SJSA1 (cell line): ENCODE measurements around the gene PPM1J. TPM values are rescaled to one million over a fixed set of nuclear protein-coding genes. Genes with fewer than 3 reads are reported as not detected.
"Not testable (repeated sequence)": the region's sequence is repeated elsewhere in the genome, so short reads cannot be mapped to it uniquely, and the experiment has no call there.

ENCODE experiments used
- DNase-seq, 2 experiments: peaks; one replicate each; pipeline ENCODE4 v3.0.0-alpha.2; 2015 to 2020; ENCODE audit warnings: low spot score in 2 of 2, low read depth in 1 of 2
- H3K27ac ChIP-seq: fragments of 250-450 bp; sonication (Bioruptor Pico); 2 replicates; pipeline ENCODE4 v1.5.1; 2020; ENCODE audit warnings: mild to moderate bottlenecking, moderate library complexity
- H3K27me3 ChIP-seq: fragments of 250-450 bp; sonication (Bioruptor Pico); replicated peaks from 2 replicates; pipeline ENCODE4 v1.5.1; 2020; ENCODE audit warnings: mild to moderate bottlenecking, moderate library complexity
- H3K36me3 ChIP-seq: fragments of 250-450 bp; sonication (Bioruptor Pico); 2 replicates; pipeline ENCODE4 v1.5.1; 2020; ENCODE audit warnings: mild to moderate bottlenecking
- H3K4me1 ChIP-seq: fragments of 250-450 bp; sonication (Bioruptor Pico); replicated peaks from 2 replicates; pipeline ENCODE4 v1.6.1; 2021; ENCODE audit warnings: mild to moderate bottlenecking
- H3K4me3 ChIP-seq: fragments of 250-450 bp; sonication (Bioruptor Pico); 2 replicates; pipeline ENCODE4 v1.5.1; 2020; ENCODE audit warnings: mild to moderate bottlenecking
- H3K9me3 ChIP-seq: fragments of 250-450 bp; sonication (Bioruptor Pico); replicated peaks from 2 replicates; pipeline ENCODE4 v1.5.1; 2020; ENCODE audit warnings: mild to moderate bottlenecking
- total RNA-seq: library from RNA; depleted of rRNA; stranded (reverse); fragments of >200 nt; shearing (Covaris generic); gene quantifications from 2 replicates; pipeline ENCODE4 v1.2.3, GENCODE V29; 2014

The PPM1J gene
- total RNA-seq, 1 experiment from 2014 or later, result not detected

DNA sequence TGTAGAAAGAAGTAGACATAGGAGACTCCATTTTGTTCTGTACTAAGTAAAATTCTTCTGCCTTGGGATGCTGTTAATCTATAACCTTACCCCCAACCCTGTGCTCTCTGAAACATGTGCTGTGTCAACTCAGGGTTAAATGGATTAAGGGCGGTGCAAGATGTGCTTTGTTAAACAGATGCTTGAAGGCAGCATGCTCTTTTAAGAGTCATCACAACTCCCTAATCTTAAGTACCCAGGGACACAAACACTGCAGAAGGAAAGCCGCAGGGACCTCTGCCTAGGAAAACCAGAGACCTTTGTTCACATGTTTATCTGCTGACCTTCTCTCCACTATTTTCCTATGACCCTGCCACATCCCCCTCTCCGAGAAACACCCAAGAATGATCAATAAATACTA, 13.9 kb upstream of the PPM1J start:
- H3K36me3 ChIP-seq, H3K27ac ChIP-seq, DNase-seq, H3K4me1 ChIP-seq, H3K27me3 ChIP-seq, H3K4me3 ChIP-seq, H3K9me3 ChIP-seq: not testable (repeated sequence)

DNA sequence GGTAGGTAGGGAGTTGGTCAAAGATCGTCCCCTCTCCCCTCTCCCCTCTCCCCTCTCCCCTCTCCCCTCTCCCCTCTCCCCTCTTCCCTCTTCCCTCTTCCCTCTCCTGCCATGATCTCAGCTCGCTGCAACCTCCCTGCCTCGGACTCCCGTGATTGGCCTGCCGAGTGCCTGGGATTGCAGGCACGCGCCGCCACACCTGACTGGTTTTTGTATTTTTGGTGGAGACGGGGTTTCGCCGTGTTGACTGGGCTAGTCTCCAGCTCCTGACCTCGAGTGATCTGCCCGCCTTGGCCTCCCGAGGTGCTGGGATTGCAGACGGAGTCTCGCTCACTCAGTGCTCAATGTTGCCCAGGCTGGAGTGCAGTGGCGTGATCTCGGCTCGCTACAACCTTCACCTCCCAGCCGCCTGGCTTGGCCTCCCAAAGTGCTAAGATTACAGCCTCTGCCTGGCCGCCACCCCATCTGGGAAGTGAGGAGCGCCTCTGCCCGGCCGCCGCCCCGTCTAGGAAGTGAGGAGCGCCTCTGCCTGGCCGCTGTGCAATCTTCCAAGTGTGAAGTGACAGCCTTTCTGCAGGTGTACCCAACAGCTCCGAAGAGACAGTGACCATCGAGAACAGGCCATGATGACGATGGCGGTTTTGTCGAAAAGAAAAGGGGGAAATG, 13.3 kb upstream of the PPM1J start:
- not testable (repeated sequence) for H3K4me1 ChIP-seq, H3K27ac ChIP-seq, H3K36me3 ChIP-seq, DNase-seq, H3K27me3 ChIP-seq, H3K4me3 ChIP-seq, H3K9me3 ChIP-seq

DNA sequence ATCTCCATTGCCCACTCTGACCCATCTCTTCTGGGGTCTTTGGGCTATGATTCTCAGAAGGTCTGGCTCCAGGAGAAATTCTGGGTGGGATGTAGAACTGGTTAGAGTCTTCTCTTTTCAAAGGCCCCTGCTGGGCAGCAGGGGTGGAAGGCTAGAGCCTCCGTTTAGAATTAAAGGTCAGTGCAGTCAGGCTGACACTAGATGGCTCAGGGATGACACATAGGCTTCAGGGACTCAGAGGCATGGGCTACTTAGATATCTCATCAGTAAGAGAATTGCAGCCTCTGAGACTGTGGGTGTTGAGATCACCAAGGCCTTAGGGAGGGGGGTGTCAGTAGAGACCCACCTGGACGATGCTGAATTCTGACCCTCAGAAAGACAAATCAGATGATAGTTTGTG, 12.6 kb upstream of the PPM1J start:
- no peaks in the 10 kb centered on the region for H3K36me3 ChIP-seq
- no peak overlapping the region for H3K4me3 ChIP-seq
- no peaks in the 10 kb centered on the region for H3K4me1 ChIP-seq
- no peaks in the 10 kb centered on the region for H3K9me3 ChIP-seq
- H3K27ac ChIP-seq, result no peak overlapping the region
- DNase-seq, result no peak
- no peaks in the 10 kb centered on the region for H3K27me3 ChIP-seq

DNA sequence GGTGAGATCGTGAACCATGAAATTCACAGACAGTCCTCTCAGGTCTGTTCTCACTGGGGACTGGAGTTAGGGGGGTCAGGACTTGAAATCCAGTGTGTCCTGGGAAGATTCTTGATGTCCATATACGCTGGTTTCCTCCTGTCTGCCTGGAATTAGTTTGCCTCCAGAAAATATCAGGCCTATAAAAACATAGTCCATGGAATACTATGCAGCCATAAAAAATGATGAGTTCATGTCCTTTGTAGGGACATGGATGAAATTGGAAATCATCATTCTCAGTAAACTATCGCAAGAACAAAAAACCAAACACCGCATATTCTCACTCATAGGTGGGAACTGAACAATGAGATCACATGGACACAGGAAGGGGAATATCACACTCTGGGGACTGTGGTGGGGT, 9.1 kb upstream of the PPM1J start:
- not testable (repeated sequence) for H3K36me3 ChIP-seq, H3K9me3 ChIP-seq, H3K4me3 ChIP-seq, H3K27ac ChIP-seq, DNase-seq, H3K27me3 ChIP-seq, H3K4me1 ChIP-seq

DNA sequence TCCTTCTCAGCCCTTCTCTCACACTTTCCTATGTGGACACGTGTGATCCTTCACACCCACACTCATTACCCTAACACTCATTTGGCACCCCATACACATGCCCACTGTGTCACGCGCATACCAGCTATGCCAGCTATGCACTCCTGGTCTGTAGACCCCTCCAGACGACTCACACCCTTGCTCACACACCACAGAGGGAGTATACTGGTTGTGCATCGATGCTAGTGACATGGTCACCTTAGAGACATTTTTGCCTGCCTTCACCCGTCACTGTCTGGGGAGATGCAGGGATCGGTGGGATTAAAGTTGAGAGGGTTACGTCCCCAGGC, 8.3 kb upstream of the PPM1J start:
- Histone ChIP-seq H3K36me3 (no peaks in the 10 kb centered on the region), H3K4me1 (peaks cover 3% of the 10 kb centered on the region; the same call in 1 of the 2 replicates), H3K27ac (no peak overlapping the region), H3K27me3 (no peaks in the 10 kb centered on the region), H3K4me3 (no peak overlapping the region), H3K9me3 (no peaks in the 10 kb centered on the region)
- DNase-seq, result no peak

DNA sequence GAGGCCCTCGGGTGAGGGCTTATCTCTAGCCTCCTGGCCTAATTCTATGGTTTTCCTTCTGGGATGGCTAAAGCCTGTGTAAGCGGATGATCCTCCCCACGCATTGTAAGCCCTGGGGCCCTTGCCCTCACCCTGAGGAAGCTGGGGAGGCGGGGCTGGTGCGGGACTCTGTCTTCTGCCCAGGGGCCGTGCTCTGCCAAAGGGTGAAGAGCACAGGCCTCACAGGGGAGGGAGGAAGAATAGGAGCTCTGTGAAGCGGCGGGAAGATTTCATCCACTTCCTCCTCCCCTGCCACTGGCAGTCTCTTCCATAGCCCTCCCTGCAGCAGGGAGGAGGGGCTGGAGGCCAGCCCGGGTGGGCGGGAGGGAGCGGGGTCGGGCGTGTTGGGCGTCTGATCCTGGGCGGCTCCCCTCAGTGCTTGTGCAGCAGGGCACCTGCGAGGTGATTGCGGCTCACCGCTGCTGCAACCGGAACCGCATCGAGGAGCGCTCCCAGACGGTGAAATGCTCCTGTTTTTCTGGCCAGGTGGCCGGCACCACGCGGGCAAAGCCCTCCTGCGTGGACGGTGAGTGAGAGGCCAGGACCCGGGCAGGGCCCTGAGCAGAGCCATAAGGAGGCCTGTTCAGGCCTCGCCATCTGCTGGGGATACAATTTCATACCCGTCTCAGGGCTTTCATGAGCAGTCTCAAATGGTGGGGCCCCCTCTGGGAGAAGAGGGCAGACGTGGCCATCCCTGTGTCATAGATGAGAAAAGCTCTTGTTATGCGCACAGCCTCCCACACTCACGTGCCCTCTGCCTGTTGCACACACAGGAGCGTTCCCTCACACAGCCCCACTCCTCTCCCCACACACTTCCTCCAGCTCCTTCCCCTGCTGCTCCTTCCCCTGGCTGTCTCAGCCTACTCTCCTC, 7.7 kb upstream of the PPM1J start:
- Histone ChIP-seq H3K27ac (no peak overlapping the region), H3K4me1 (peaks cover 3% of the 10 kb centered on the region; the same call in 1 of the 2 replicates), H3K9me3 (no peaks in the 10 kb centered on the region), H3K27me3 (no peaks in the 10 kb centered on the region), H3K36me3 (no peaks in the 10 kb centered on the region), H3K4me3 (no peak overlapping the region)
- DNase-seq, result no peak

DNA sequence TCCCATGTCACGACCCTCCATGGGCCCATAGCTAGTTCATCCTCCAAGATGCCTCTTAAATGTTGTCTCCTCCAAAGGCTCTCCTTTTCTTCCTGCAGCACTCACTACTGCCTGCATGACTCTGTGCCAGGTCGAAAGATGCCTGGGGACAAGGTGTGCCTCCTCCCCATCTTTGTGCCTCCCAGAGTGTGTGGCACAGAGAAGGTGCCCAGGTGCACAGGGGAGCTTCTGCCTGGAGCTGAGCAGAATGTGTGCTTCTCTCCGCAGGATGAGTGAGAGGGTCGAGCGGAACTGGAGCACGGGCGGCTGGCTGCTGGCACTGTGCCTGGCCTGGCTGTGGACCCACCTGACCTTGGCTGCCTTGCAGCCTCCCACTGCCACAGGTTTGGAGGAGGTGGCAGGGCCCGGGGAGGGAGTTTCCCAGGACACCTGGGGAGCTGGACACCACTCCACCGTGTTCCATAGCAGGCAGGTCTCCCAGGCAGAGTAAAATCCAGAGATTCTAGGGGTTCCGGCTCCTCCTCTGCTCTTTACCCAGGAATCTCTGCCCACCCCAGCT, 6.9 kb upstream of the PPM1J start:
- H3K27ac ChIP-seq, result no peak overlapping the region
- no peak for DNase-seq
- no peaks in the 10 kb centered on the region for H3K36me3 ChIP-seq

DNA sequence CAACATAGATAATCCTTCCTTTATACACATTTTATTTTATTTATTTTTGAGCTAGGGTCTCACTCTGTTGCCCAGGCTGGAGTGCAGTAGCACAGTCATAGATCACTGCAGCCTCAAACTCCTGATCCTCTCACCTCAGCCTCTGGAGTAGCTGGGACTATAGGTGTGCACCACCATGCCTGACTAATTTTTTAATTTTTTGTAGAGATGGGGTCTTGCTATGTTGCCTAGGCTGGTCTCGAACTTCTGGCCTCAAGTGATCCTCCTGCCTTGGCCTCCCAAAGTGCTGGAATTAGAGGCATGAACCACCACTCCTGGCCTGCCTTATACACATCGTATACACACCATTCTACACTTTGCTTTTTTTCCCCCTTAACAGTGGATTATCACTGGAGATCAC, 6.2 kb upstream of the PPM1J start:
- H3K4me3 ChIP-seq, DNase-seq, H3K27me3 ChIP-seq, H3K4me1 ChIP-seq, H3K9me3 ChIP-seq, H3K36me3 ChIP-seq, H3K27ac ChIP-seq: not testable (repeated sequence)

More for the DNA sequence above, 6.9 kb upstream of the PPM1J start:
- Histone ChIP-seq H3K9me3 (no peaks in the 10 kb centered on the region), H3K27me3 (no peaks in the 10 kb centered on the region), H3K4me1 (peaks cover 3% of the 10 kb centered on the region; the same call in 1 of the 2 replicates), H3K4me3 (no peak overlapping the region)

DNA sequence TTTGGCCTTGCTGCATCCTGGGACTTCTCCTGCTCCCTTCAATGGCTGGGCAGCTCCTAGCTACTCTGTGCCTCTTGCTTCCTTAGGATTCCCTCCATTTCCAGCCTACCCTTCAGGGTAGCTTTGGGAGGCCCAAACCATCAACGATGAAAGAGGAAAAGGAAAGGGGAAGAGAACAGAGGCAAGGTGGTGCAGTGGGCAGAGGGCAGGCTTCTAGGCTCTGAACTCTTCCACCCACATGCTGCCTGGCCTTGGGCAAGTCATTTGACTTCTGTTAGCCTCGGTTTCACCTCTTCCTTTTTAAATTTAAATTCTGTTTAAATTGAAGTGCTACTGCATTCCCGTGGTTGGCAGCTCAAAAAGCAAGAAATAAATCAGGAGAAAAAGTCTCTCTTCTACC, 5.7 kb upstream of the PPM1J start:
- Histone ChIP-seq H3K27ac (no peak overlapping the region), H3K4me3 (no peak overlapping the region), H3K27me3 (no peaks in the 10 kb centered on the region), H3K4me1 (peaks cover 6% of the 10 kb centered on the region), H3K9me3 (no peaks in the 10 kb centered on the region), H3K36me3 (no peaks in the 10 kb centered on the region)
- DNase-seq, result no peak

DNA sequence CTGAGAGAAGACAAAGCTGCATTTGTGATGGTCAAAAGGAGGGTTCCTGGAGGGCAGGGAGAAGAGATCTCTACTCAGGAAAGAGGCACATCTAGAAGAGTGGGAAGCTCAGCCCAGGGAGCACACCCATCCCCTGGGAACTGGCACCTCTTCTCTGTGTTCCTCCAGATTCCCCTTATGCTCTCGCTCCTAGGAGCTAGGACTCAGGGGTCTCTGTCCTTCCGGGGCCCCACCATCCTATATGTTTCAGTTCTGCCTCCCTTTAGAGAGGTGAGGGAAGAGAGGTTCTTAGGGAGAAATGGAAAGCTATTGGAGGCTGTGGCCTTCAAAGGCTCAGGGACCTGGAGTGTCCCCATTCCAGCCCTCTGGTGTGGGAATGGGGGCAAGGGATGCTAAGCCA, 4.6 kb upstream of the PPM1J start:
- no peaks in the 10 kb centered on the region for H3K9me3 ChIP-seq
- DNase-seq, result no peak
- H3K27ac ChIP-seq, result no peak overlapping the region

DNA sequence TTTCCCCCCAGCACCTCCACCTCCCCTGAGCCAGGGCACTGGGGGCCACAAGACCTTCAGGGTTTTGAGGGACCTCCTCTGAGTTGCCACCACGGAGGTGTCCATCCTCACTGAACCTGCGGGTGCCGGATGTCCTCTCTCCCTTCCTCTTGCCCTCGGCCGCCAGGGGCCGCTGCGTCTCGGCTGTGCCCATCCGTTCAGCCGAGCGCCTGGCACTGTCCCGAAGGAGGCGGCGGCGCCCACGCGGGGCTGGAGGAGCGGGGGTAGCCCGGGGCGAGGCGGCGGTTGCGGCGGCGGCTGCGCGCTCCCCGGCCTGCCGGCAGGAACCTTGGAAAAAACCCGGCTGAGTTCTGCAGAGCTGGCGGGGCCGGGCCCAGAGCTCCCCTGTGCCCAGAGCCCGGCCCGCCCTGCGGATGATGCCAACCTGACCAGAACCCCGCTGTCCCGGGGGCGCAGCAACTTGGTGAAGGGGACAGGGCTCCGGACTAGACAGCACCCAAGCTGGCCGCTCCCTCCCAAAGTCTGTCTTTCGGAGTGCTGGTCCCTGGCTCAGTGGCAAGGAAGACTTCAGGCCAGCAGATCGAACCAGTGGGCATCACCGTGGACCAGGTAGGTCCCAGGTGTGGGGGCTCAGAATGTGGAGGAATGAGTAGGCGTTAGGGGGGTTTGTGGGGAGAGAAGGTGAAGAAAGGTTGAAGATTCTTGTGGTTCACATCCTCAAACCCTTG, 3.7 kb upstream of the PPM1J start:
- H3K4me1 ChIP-seq, result peaks cover 21% of the 10 kb centered on the region
- DNase-seq, result peak; percentile 58 to 83
- H3K27ac ChIP-seq, result no peak overlapping the region
- H3K27me3 ChIP-seq, result peaks cover 10% of the 10 kb centered on the region
- no peak overlapping the region for H3K4me3 ChIP-seq
- no peaks in the 10 kb centered on the region for H3K9me3 ChIP-seq
- H3K36me3 ChIP-seq, result no peaks in the 10 kb centered on the region

More for the DNA sequence above, 4.6 kb upstream of the PPM1J start:
- H3K36me3 ChIP-seq, result no peaks in the 10 kb centered on the region
- H3K4me1 ChIP-seq, result peaks cover 13% of the 10 kb centered on the region
- no peak overlapping the region for H3K4me3 ChIP-seq
- H3K27me3 ChIP-seq, result peaks cover 3% of the 10 kb centered on the region; the same call in 1 of the 2 replicates

DNA sequence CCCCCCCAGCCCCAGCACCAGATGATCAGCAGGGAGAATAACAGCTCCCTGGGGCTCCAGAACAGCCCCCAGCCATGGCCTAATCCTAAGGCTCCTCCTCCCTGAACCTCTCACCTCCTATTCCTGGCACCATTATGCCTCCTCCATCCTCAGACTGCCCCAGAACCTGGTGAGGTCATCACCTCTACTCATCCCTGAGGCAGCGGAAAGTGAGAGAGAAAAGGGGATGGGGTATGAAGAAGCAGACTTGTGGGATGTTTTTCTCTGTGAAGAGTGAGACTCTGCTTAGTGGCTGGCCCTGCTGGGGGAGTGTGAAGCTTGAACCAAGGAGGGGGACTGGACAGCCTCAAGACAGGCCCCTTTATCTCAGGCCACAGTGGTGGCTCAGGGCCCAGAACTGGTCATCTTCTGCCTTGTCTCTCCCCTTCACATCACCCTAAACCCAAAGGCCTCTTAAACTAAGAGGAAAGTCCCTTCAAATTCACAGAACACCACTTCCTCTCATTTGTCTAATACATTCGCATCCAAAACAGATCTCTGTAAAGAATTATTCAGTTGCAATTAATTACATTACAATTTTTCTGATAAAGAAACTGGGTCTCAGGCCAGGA, 2.2 kb upstream of the PPM1J start:
- Histone ChIP-seq H3K4me1 (peaks cover 21% of the 10 kb centered on the region), H3K4me3 (no peak overlapping the region), H3K9me3 (no peaks in the 10 kb centered on the region), H3K27ac (no peak overlapping the region), H3K27me3 (peaks cover 10% of the 10 kb centered on the region), H3K36me3 (no peaks in the 10 kb centered on the region)
- no peak for DNase-seq

DNA sequence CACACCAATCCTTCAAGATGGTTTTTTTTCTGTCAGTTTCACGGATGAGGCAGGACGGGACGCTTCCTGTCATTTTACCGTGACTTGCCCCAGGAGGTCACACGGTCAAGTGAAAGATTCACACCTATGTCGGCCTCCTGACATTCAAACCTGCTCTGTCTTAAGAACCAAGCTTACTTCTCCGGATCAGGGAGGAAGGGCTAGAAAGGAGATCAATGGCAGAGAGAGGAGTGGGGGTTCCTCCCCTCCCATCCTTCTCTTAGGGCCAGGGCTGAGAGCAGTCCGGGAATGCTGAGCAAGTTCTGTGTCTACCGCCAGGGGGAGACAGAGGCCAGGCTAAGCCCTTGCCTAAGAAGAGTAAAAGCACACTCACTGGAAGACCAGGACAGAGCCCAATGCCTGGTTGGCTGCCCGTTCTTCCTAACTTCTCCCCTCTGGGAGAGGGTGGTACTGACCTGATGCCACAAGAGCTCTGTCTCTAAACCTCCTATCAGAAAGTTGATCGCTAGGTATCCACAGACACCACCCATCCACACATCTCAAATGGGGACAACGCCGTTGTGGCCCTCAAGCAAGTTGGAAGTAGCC, 1.1 kb upstream of the PPM1J start:
- no peaks in the 10 kb centered on the region for H3K9me3 ChIP-seq

More for the DNA sequence above, 1.1 kb upstream of the PPM1J start:
- peak; percentile 88 to 90 for DNase-seq
- peak overlapping the region; percentile 46 for H3K4me3 ChIP-seq
- peaks cover 10% of the 10 kb centered on the region for H3K27me3 ChIP-seq
- H3K27ac ChIP-seq, result no peak overlapping the region
- peaks cover 21% of the 10 kb centered on the region for H3K4me1 ChIP-seq
- H3K36me3 ChIP-seq, result no peaks in the 10 kb centered on the region
